ENCODE results near the gene UBQLNL.

DNA sequence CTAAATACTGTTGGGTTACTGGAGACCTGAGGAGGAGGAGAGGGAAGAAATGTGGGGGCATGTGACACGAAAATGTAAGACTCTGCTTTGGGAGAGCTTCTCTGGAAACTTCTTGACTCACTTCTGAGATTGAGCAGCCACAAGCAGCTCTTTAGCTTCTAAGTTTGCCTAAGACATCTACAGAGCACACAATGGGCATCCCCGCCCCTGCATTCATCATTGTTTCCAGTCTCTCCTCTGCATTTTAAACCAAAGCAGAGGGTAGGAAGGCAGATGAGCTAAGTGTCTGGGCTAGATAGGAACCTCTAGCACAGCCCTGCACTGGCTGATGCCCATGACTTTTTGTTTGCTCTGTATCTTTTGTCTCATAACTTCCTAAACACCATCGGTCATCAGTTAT, 30.1 kb downstream of the UBQLNL start:
- TF ChIP-seq, protein P1, sequence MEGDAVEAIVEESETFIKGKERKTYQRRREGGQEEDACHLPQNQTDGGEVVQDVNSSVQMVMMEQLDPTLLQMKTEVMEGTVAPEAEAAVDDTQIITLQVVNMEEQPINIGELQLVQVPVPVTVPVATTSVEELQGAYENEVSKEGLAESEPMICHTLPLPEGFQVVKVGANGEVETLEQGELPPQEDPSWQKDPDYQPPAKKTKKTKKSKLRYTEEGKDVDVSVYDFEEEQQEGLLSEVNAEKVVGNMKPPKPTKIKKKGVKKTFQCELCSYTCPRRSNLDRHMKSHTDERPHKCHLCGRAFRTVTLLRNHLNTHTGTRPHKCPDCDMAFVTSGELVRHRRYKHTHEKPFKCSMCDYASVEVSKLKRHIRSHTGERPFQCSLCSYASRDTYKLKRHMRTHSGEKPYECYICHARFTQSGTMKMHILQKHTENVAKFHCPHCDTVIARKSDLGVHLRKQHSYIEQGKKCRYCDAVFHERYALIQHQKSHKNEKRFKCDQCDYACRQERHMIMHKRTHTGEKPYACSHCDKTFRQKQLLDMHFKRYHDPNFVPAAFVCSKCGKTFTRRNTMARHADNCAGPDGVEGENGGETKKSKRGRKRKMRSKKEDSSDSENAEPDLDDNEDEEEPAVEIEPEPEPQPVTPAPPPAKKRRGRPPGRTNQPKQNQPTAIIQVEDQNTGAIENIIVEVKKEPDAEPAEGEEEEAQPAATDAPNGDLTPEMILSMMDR (conservative IDR thresholded peaks at IDR 0.05; ENCODE audit: low read depth, low read length) = no peak
- no peak for TF ChIP-seq EZH2 (IDR thresholded peaks at IDR 0.05; ENCODE audit: borderline replicate concordance, low read depth, low read length, poor library complexity, severe bottlenecking)

All from A673 (cell line).